NOMO-1 treated with DMSO at 0.1 percent for 48 hours (cell line): Measurements from ENCODE around the gene CACNA1B.
"Not testable (repeated sequence)": the region's sequence is repeated elsewhere in the genome, so short reads cannot be mapped to it uniquely, and the experiment has no call there.

ENCODE experiments used
- DNase-seq: peaks from one replicate; lab custom pipeline; 2025; ENCODE audit not compliant: unreplicated experiment; lab: John Stamatoyannopoulos, UW

Gene CACNA1B

DNA sequence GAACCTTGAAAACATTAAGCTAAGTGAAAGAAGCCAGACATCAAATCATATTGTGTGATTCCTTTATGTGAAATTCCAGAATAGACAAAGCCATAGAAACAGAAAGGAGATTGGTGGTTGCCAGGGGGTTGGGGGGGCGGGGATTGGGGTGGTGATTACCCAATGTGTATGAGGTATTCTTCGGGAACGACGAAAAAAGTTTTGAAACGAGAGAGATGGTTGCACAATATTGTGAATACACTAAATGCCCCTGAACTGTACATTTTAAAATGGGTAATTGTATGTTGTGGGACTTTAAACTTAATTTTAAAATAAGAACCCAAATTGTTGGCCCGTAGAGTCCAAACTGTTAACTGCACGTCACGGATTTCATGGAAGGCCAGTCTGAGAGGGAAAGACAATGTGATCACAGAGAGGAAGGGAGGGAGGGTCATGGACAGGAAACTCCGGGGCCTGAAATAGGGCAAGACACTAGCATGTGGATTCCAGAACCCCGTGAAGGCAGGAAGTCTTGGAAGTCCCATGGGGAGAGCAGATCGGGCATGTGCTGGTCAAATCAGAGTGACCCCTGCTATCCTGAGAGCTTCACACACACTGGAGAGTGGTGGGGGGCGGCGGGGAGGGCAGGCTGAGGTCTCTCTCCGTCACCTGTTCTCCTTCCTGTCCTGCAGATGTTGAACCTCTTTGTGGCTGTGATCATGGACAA lies 218.4 kb downstream of the CACNA1B start:
- peak; percentile 44 for DNase-seq

DNA sequence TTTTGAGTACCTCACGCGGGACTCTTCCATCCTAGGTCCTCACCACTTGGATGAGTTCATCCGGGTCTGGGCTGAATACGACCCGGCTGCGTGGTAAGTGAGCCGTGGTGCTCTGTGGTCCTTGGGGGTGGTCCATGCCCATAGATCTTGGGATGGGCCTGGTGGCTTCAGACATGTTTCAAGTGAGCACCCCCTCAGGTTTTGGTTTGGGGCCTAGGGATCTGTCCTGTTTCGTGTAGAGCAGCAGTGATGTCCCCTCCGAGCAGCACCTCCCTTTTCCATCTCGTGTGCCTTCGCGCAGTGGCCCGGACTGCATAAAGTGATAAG lies 218.9 kb downstream of the CACNA1B start:
- no peak for DNase-seq

DNA sequence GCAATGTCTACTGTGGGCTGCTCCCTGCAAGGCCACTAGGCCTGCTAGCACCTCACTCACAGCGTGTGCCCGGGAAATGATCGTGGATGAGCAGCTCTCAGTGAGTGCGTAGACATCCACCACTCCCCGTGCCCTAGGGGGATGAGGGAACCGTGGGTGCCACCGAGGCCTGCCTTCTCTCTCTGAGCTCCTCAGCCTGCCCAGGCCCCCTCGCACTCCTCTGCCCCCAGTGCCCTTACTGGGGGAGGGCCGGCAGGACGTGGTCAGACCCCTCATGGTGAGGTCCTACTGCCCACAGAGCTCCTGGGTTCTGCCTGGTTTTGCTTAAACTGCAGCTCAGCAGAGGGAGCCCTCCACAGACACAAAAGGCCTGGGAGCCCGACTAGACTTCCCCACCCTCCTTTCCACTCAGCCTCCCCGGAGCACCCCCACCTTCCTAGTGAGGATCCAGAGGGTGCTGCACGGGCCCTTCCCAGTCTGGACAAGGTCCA lies 220.0 kb downstream of the CACNA1B start:
- DNase-seq: no peak

- no peak for DNase-seq
Measured at GRCh38 chr9:138098116-138098907, 220.7 kb downstream of the CACNA1B start.

- DNase-seq: no peak
Measured at GRCh38 chr9:138098908-138099791, 221.6 kb downstream of the CACNA1B start.

DNA sequence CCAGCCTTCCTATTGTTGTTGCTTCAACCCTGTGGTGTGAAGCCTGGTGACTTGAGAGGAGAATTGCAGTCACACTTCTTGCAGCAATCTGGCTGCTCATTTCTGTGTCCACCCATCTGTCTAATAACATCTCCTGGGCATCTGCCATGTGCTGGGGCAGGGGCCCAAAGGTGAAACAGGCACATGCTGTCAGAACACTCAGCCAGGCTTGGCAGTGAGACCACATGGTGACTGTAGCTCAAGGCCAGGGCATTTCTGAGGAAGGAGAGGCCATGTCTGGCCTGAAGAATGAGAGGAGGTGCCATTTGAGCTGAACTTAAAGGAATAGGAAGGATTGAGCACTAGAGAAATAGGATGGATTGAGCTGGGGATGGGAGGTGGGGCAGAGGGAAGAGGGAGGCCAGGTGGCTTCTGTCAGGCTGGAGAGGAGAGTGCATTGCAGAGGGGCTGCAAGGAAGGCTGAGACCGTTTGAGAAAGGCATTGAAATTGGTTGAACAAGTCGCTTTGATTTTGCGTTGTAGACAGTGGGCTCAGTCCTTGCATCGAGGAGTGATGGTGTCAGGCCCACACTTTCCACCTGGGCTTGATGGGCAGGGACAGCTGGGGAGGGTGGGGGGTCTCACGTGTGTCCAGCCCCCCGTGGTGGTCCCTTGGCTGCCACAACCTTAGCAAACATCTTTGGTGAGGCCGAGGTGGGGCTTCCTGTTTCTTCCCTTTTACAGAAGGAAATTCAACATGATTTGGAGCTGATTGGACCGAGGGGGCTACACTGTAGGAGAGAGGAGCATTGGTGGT lies 222.4 kb downstream of the CACNA1B start:
- DNase-seq: no peak

DNA sequence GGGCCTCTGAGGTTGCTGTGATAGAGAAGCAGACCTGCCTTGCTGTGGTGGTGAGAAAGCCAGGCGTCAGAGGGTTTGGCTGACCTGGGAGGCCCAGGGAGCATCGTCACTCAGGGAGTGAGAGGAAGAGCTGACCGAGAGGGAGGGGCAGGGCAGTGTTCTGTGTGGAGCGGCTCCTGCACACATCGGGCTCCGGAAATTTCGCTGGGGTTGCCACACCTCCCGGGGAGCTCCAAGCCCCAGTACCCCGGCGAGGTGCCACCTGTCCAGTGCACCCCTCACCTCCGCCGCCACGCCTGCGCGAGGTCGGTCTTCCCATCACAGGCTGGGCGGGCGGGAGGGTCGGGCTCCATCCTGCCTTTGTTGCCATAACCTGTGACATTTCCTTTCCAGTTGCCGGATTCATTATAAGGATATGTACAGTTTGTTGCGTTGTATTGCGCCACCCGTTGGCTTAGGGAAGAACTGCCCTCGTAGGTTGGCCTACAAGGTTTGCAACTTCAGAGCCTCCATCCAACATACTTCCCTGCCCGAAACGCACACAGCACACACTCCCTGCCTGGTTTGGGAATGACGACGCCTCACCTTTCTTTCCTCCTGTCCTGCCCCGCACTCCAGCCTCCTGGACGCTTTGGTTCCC lies 223.2 kb downstream of the CACNA1B start:
- no peak for DNase-seq

DNA sequence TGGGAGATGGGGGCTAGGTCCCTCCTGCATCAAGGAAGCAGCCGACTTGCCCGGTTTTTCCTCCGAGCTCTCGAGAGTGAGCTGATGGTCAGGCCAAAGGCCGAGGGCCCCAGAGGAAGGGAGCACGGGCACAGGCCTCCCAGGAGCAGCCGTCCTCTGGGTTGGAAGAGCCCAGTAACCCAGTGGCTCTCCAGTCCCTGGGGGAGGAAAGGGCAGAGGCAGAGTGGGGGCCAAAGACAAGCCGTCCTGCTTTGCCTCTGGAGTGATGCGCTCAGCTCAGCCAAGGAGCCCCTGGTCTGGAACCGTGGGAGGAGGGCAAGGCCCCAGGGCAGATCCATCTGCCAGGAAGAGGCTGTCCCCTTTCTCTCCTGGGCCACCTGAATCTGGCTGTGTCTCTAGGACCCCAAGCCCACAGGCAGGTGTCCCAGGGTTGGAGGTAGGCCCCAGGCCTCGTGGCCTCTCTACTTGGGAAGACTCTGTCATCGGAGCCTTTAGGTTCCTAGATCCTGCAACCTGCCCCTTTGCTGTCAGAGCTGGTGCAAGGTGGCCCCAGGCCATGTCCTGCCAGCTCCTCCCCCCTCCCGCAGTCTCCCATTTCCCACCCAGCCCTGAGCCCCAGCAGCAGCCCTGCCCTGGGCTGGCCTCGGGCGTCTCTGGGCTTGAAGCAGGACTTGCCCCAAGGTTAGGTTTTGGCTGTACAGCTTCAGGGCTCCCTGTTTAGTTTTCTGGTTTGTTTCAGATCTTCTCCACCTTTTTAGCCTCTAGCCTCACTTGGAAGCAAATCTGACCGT lies 224.1 kb downstream of the CACNA1B start:
- no peak for DNase-seq

- no peak for DNase-seq
Measured at GRCh38 chr9:138102246-138103051, 224.9 kb downstream of the CACNA1B start.

GRCh38 chr9:138103111-138103848 lies 225.7 kb downstream of the CACNA1B start:
- DNase-seq: no peak

DNA sequence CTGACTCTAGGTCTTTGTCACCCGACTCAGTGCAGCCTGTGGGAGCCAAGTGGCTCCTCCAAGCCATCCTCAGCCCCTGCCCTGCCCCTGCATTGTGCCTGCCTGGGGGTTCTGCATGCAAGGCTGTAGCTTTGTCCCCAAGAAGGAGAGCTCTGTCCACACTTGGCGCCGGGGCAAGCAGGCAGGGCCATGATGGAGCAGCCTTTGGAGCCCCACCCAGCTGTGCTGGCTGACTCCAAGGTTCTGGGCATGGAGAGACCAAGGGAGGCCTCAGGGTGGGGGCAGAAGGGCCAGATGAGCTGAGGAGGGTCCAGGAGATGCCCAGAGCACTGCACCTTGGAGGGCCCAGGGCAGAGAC lies 226.2 kb downstream of the CACNA1B start:
- no peak for DNase-seq

GRCh38 chr9:138104251-138105122 lies 226.9 kb downstream of the CACNA1B start:
- DNase-seq: no peak

- DNase-seq: no peak
Measured at GRCh38 chr9:138105123-138105415, 227.5 kb downstream of the CACNA1B start.

GRCh38 chr9:138105561-138106505 lies 228.3 kb downstream of the CACNA1B start:
- DNase-seq: no peak

- DNase-seq: not testable (repeated sequence)
Measured at GRCh38 chr9:138107039-138107438, 229.5 kb downstream of the CACNA1B start.

- no peak for DNase-seq
Measured at GRCh38 chr9:138111607-138112006, 234.0 kb downstream of the CACNA1B start.
